ENCODE measurements around the gene ADCY5. TPM values are rescaled to one million over a fixed set of nuclear protein-coding genes. Genes with fewer than 3 reads are reported as not detected.

The ADCY5 gene
- polyA plus RNA-seq, 3 donors, result not detected

- H3K9me3 ChIP-seq (replicated peaks in 1 of 2; ENCODE audit: control insufficient read depth in 1 of 2, insufficient read depth in 1 of 2, low read length in 2 of 2), result no peaks in the 10 kb centered on the region
- Mint-ChIP-seq H3K9me3 (no peaks in the 10 kb centered on the region), H3K4me3 (no peak overlapping the region), H3K4me1 (no peaks in the 10 kb centered on the region), H3K27ac (no peak overlapping the region), H3K27me3 (ENCODE audit: low read depth in 3 of 3) (peaks cover 0 to 2% (median 0%) of the 10 kb centered on the region in 3 donors), H3K36me3 (peaks cover 24 to 34% of the 10 kb centered on the region in 2 donors)
- no peak for DNase-seq
- no peak overlapping the region for H2AFZ ChIP-seq (ENCODE audit: insufficient read depth, low read depth, low read length, poor library complexity, severe bottlenecking)
- WGBS (ENCODE audit: insufficient coverage), result 100% methylated on average over 4 of the region's 5 CpGs
- no peak overlapping the region for H3K27ac ChIP-seq (ENCODE audit: low read depth in 1 of 2, low read length in 2 of 2)
- no peak overlapping the region for H3K9ac ChIP-seq (ENCODE audit: insufficient read depth, low read length, poor library complexity, severe bottlenecking)
- intact Hi-C loops (cut with micrococcal nuclease), result no loop called here
- no peaks in the 10 kb centered on the region for H3K79me2 ChIP-seq (ENCODE audit: insufficient read depth, low read length)
- TF ChIP-seq, protein P1, sequence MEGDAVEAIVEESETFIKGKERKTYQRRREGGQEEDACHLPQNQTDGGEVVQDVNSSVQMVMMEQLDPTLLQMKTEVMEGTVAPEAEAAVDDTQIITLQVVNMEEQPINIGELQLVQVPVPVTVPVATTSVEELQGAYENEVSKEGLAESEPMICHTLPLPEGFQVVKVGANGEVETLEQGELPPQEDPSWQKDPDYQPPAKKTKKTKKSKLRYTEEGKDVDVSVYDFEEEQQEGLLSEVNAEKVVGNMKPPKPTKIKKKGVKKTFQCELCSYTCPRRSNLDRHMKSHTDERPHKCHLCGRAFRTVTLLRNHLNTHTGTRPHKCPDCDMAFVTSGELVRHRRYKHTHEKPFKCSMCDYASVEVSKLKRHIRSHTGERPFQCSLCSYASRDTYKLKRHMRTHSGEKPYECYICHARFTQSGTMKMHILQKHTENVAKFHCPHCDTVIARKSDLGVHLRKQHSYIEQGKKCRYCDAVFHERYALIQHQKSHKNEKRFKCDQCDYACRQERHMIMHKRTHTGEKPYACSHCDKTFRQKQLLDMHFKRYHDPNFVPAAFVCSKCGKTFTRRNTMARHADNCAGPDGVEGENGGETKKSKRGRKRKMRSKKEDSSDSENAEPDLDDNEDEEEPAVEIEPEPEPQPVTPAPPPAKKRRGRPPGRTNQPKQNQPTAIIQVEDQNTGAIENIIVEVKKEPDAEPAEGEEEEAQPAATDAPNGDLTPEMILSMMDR (IDR thresholded peaks at IDR 0.05), result no peak
- no peak overlapping the region for H3K4me3 ChIP-seq (replicated peaks in 1 of 3; ENCODE audit: low read depth in 2 of 3, low read length in 3 of 3)
- H3K27me3 ChIP-seq (ENCODE audit: control insufficient read depth in 2 of 2, insufficient read depth in 2 of 2, low read length in 2 of 2), result no peaks in the 10 kb centered on the region
- H4K20me1 ChIP-seq (ENCODE audit: insufficient read depth, low read length), result no peaks in the 10 kb centered on the region
- H3K36me3 ChIP-seq (replicated peaks in 1 of 2; ENCODE audit: control insufficient read depth in 1 of 2, insufficient read depth in 2 of 2, low read length in 2 of 2), result peaks cover 8 to 27% of the 10 kb centered on the region in 2 donors
- no peaks in the 10 kb centered on the region for H3K4me1 ChIP-seq (ENCODE audit: control insufficient read depth in 1 of 2, insufficient read depth in 2 of 2, low read length in 2 of 2)
- no peak overlapping the region for H3K4me2 ChIP-seq (replicated peaks; ENCODE audit: extremely low read depth, low read length, poor library complexity, severe bottlenecking)
Observed at GRCh38 chr3:123271466-123272159, 177.3 kb downstream of the ADCY5 start.

DNA sequence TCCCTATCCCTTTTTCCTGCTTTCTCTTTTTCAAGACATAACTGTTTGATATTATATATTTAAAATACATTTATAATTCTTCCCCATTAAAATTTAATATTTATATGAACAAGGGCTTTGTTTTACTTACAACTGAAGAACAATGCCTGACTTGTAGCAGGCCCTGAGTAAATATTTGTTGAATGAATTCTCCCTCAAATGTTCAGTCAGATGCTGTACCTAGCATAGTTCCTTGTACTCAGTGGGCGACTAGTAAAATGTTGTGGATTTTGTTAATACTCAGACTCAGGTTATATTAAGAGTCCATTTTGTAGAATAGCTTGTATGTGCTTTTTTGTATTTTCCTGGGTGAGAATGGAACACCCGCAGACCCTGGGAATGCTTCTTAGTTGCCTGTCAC, 178.1 kb downstream of the ADCY5 start:
- Histone ChIP-seq H2AFZ (ENCODE audit: insufficient read depth, low read depth, low read length, poor library complexity, severe bottlenecking) (no peak overlapping the region), H3K9ac (ENCODE audit: insufficient read depth, low read length, poor library complexity, severe bottlenecking) (no peak overlapping the region), H4K20me1 (ENCODE audit: insufficient read depth, low read length) (no peaks in the 10 kb centered on the region), H3K4me3 (replicated peaks in 1 of 3; ENCODE audit: low read depth in 2 of 3, low read length in 3 of 3) (no peak overlapping the region), H3K4me1 (ENCODE audit: control insufficient read depth in 1 of 2, insufficient read depth in 2 of 2, low read length in 2 of 2) (no peaks in the 10 kb centered on the region), H3K27ac (ENCODE audit: low read depth in 1 of 2, low read length in 2 of 2) (no peak overlapping the region), H3K27me3 (ENCODE audit: control insufficient read depth in 2 of 2, insufficient read depth in 2 of 2, low read length in 2 of 2) (no peaks in the 10 kb centered on the region), H3K4me2 (replicated peaks; ENCODE audit: extremely low read depth, low read length, poor library complexity, severe bottlenecking) (no peak overlapping the region), H3K9me3 (replicated peaks in 1 of 2; ENCODE audit: control insufficient read depth in 1 of 2, insufficient read depth in 1 of 2, low read length in 2 of 2) (no peaks in the 10 kb centered on the region), H3K79me2 (ENCODE audit: insufficient read depth, low read length) (no peaks in the 10 kb centered on the region), H3K36me3 (replicated peaks in 1 of 2; ENCODE audit: control insufficient read depth in 1 of 2, insufficient read depth in 2 of 2, low read length in 2 of 2) (peaks cover 10 to 27% of the 10 kb centered on the region in 2 donors)
- DNase-seq, result no peak
- Mint-ChIP-seq H3K27me3 (ENCODE audit: low read depth in 3 of 3) (peaks cover 0 to 2% (median 0%) of the 10 kb centered on the region in 3 donors), H3K36me3 (peaks cover 32 to 41% of the 10 kb centered on the region in 2 donors), H3K27ac (no peak overlapping the region), H3K9me3 (no peaks in the 10 kb centered on the region), H3K4me1 (no peaks in the 10 kb centered on the region), H3K4me3 (no peak overlapping the region)
- no CpG with 5 or more reads among the region's 2 CpGs for WGBS (ENCODE audit: insufficient coverage)
- TF ChIP-seq, protein P1 (IDR thresholded peaks at IDR 0.05), result no peak
- intact Hi-C loops (cut with micrococcal nuclease), result no loop called here

All from CD14-positive monocyte (primary cell).